HL-60 (cell line): ENCODE measurements around the gene CDC42EP4.

Experiments
- DNase-seq, 2 experiments: peaks; one replicate each; pipeline ENCODE4 v3.0.0-alpha.2; 2010 to 2020; ENCODE audit warnings: low read depth in 1 of 2, low spot score in 1 of 2
- H3K27ac ChIP-seq: fragments of 250-450 bp; sonication (Bioruptor Pico); replicated peaks from 2 replicates; pipeline ENCODE4 v1.5.1; 2020; ENCODE audit warnings: mild to moderate bottlenecking, moderate library complexity
- H3K27me3 ChIP-seq: fragments of 250-450 bp; sonication (Bioruptor Pico); 2 replicates; pipeline ENCODE4 v1.5.1; 2021; ENCODE audit warnings: mild to moderate bottlenecking, moderate library complexity; ENCODE audit not compliant: insufficient read depth, poor library complexity, severe bottlenecking
- H3K4me3 ChIP-seq: replicated peaks from 2 replicates; pipeline ENCODE4 v1.5.1; 2011; ENCODE audit warnings: mild to moderate bottlenecking, control low read depth, low read length; ENCODE audit not compliant: insufficient read depth
- GABPA ChIP-seq: IDR thresholded peaks from 2 replicates; pipeline ENCODE4 v1.6.1; 2012; ENCODE audit warnings: low read depth
- POLR2AphosphoS5 ChIP-seq: IDR thresholded peaks from 2 replicates; pipeline ENCODE4 v1.6.1; 2012; ENCODE audit warnings: low read depth
- SPI1 ChIP-seq: IDR thresholded peaks from 2 replicates; pipeline ENCODE4 v1.6.1; 2012; ENCODE audit warnings: low read depth, mild to moderate bottlenecking, borderline replicate concordance
- TF ChIP-seq, protein P1 (sequence below): IDR thresholded peaks from one replicate; pipeline ENCODE4 v1.5.1; 2011; ENCODE audit warnings: low read length, control low read depth, inconsistent platforms; ENCODE audit not compliant: insufficient read depth
- TF ChIP-seq, protein P2 (sequence below): IDR thresholded peaks from 2 replicates; pipeline ENCODE4 v1.6.1; 2012; ENCODE audit warnings: low read depth; ENCODE audit not compliant: insufficient replicate concordance

Gene CDC42EP4

DNA sequence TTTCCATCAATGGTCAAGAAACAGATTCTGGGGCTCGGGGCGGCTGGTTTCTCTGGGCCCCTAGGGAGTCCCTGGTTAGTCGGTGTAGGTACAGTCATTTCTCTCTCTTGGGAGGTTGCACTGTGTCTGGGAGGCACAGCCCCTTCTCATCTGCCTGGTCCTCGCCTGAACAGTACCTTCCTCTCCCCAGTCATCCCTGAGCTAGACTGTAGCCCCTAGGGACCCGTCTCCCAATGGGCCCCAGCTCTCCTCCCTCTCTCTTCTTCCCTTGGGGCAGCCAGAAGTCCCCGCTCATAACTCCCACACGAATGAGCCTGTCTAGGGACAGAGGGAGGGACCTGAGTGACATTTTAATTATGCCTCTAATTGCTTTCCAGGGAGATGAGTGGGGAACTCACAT is 29.9 kb downstream of the CDC42EP4 start:
- no peak for TF ChIP-seq POLR2AphosphoS5
- TF ChIP-seq GABPA = no peak
- TF ChIP-seq, protein P1, sequence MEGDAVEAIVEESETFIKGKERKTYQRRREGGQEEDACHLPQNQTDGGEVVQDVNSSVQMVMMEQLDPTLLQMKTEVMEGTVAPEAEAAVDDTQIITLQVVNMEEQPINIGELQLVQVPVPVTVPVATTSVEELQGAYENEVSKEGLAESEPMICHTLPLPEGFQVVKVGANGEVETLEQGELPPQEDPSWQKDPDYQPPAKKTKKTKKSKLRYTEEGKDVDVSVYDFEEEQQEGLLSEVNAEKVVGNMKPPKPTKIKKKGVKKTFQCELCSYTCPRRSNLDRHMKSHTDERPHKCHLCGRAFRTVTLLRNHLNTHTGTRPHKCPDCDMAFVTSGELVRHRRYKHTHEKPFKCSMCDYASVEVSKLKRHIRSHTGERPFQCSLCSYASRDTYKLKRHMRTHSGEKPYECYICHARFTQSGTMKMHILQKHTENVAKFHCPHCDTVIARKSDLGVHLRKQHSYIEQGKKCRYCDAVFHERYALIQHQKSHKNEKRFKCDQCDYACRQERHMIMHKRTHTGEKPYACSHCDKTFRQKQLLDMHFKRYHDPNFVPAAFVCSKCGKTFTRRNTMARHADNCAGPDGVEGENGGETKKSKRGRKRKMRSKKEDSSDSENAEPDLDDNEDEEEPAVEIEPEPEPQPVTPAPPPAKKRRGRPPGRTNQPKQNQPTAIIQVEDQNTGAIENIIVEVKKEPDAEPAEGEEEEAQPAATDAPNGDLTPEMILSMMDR = no peak
- TF ChIP-seq SPI1 = no peak
- TF ChIP-seq, protein P2, sequence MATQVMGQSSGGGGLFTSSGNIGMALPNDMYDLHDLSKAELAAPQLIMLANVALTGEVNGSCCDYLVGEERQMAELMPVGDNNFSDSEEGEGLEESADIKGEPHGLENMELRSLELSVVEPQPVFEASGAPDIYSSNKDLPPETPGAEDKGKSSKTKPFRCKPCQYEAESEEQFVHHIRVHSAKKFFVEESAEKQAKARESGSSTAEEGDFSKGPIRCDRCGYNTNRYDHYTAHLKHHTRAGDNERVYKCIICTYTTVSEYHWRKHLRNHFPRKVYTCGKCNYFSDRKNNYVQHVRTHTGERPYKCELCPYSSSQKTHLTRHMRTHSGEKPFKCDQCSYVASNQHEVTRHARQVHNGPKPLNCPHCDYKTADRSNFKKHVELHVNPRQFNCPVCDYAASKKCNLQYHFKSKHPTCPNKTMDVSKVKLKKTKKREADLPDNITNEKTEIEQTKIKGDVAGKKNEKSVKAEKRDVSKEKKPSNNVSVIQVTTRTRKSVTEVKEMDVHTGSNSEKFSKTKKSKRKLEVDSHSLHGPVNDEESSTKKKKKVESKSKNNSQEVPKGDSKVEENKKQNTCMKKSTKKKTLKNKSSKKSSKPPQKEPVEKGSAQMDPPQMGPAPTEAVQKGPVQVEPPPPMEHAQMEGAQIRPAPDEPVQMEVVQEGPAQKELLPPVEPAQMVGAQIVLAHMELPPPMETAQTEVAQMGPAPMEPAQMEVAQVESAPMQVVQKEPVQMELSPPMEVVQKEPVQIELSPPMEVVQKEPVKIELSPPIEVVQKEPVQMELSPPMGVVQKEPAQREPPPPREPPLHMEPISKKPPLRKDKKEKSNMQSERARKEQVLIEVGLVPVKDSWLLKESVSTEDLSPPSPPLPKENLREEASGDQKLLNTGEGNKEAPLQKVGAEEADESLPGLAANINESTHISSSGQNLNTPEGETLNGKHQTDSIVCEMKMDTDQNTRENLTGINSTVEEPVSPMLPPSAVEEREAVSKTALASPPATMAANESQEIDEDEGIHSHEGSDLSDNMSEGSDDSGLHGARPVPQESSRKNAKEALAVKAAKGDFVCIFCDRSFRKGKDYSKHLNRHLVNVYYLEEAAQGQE = no peak
- no peaks in the 10 kb centered on the region for H3K27me3 ChIP-seq
- no peak overlapping the region for H3K27ac ChIP-seq
- H3K4me3 ChIP-seq = no peak overlapping the region
- no peak for DNase-seq

DNA sequence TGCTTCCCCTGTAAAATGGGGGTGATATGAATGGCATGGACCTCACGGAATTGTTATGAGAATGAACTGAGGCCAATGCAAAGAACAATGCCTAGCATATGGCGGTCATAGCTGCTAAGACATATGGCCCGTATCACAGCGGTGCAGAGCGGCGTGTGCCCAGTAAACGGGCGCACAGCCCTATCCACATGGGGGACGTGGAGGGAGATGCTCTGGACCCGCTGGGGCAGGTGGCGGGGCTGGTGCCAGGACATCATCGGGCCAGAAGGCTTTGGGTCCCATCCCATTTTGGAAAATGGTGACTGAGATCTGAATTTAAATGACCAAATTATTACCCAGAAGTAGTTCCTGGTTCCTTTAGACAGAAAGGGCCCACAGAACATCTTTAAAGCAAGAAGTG is 31.6 kb downstream of the CDC42EP4 start:
- H3K27me3 ChIP-seq = no peaks in the 10 kb centered on the region
- no peak for TF ChIP-seq POLR2AphosphoS5
- no peak for TF ChIP-seq GABPA
- no peak for TF ChIP-seq SPI1
- TF ChIP-seq, protein P1 = no peak
- TF ChIP-seq, protein P2 = no peak
- H3K4me3 ChIP-seq = no peak overlapping the region
- H3K27ac ChIP-seq = no peak overlapping the region
- no peak for DNase-seq

- no peak for DNase-seq
- H3K27ac ChIP-seq = no peak overlapping the region
- no peaks in the 10 kb centered on the region for H3K27me3 ChIP-seq
- TF ChIP-seq GABPA = no peak
- TF ChIP-seq, protein P2 = no peak
- no peak for TF ChIP-seq SPI1
- TF ChIP-seq, protein P1 = no peak
- TF ChIP-seq POLR2AphosphoS5 = no peak
- no peak overlapping the region for H3K4me3 ChIP-seq
Measured at GRCh38 chr17:73279704-73280103, 32.1 kb downstream of the CDC42EP4 start.
